Kidney (tissue), 14 donors: ENCODE data around the gene ITCH. TPM values are rescaled to one million over a fixed set of nuclear protein-coding genes. Genes with fewer than 3 reads are reported as not detected.

ENCODE experiments used
- DNase-seq, 5 donors: peaks; one replicate each; pipeline ENCODE4 v3.0.0-alpha.2; 2013 to 2020
- FAIRE-seq: peaks from 2 replicates; lab custom pipeline; 2012; peaks lifted over from hg19 to GRCh38; lab: Jason Lieb, UNC
- H3K27ac ChIP-seq, 2 donors: one replicate each; pipeline ENCODE4 v1.7.0; 2013; ENCODE audit warnings: low read depth in 2 of 2, low read length in 2 of 2, inconsistent platforms in 1 of 2
- H3K27me3 ChIP-seq: one replicate; pipeline ENCODE4 v1.7.1; 2013; ENCODE audit warnings: low read length, inconsistent platforms; ENCODE audit not compliant: control insufficient read depth, insufficient read depth
- H3K36me3 ChIP-seq, 3 donors: one replicate each; pipeline versions ENCODE4 v1.7.0 to v1.7.1; 2013; ENCODE audit warnings: low read length in 3 of 3, control low read depth in 1 of 3, inconsistent platforms in 1 of 3; ENCODE audit not compliant: insufficient read depth in 3 of 3, control insufficient read depth in 2 of 3
- H3K4me1 ChIP-seq, 3 donors: one replicate each; pipeline versions ENCODE4 v1.7.0 to v1.7.1; 2013; ENCODE audit warnings: low read length in 3 of 3, inconsistent platforms in 1 of 3, low read depth in 1 of 3; ENCODE audit not compliant: control insufficient read depth in 2 of 3, insufficient read depth in 2 of 3
- H3K4me3 ChIP-seq, 3 donors: one replicate each; pipeline versions ENCODE4 v1.7.0 to v1.8.1; 2013; ENCODE audit warnings: low read length in 3 of 3, control low read depth in 1 of 3, inconsistent platforms in 1 of 3
- H3K9ac ChIP-seq, 3 donors: one replicate each; pipeline versions ENCODE4 v1.7.0 to v1.7.1; 2013; ENCODE audit warnings: low read length in 3 of 3, control low read depth in 1 of 3, inconsistent platforms in 1 of 3
- H3K9me3 ChIP-seq, 3 donors: one replicate each; pipeline versions ENCODE4 v1.7.0 to v1.7.1; 2013; ENCODE audit warnings: low read length in 3 of 3, control low read depth in 1 of 3, inconsistent platforms in 1 of 3; ENCODE audit not compliant: control insufficient read depth in 2 of 3, insufficient read depth in 1 of 3
- intact Hi-C: fragments of 100-400 bp; cut with DNase I; formaldehyde crosslinking; loops from one replicate; pipeline ENCODE4 v1.11.1; 2022
- polyA plus RNA-seq: library from polyadenylated mRNA; stranded (reverse); fragments of 350-450 nt; fragmentation: Illumina TruSeq; extraction: RNeasy Lipid Tissue Mini Kit (QIAGEN cat#74804); gene quantifications from one replicate; pipeline ENCODE4 v1.2.3, GENCODE V29; 2014; ENCODE audit warnings: low read depth, low replicate concordance; ENCODE audit not compliant: insufficient read depth
- total RNA-seq: library from RNA; stranded (reverse); fragmentation: NEBNext Ultra II Directional; extraction: Animal tissue kit (Norgen Biotek cat#: 25700); gene quantifications from one replicate; pipeline ENCODE4 v1.2.1, GENCODE V29; 2021
- TF ChIP-seq, protein P1 (sequence below): IDR thresholded peaks from 3 replicates; pipeline ENCODE4 v1.5.1; 2012; ENCODE audit warnings: mild to moderate bottlenecking, moderate library complexity, borderline replicate concordance; ENCODE audit not compliant: insufficient read depth; ENCODE audit errors: extremely low read depth
- donor health status: control.
- donor health status: control.
- donor health status: control.
- donor health status: control.
- donor health status: control.
- donor health status: DM: yes; HTN: yes; CAD: no.
- donor health status: Normal renal cell carcinoma (clear cell type).

The ITCH gene
- total and polyA plus RNA-seq, 2 donors from 2014 or later = 10.1 to 63.1 TPM

DNA sequence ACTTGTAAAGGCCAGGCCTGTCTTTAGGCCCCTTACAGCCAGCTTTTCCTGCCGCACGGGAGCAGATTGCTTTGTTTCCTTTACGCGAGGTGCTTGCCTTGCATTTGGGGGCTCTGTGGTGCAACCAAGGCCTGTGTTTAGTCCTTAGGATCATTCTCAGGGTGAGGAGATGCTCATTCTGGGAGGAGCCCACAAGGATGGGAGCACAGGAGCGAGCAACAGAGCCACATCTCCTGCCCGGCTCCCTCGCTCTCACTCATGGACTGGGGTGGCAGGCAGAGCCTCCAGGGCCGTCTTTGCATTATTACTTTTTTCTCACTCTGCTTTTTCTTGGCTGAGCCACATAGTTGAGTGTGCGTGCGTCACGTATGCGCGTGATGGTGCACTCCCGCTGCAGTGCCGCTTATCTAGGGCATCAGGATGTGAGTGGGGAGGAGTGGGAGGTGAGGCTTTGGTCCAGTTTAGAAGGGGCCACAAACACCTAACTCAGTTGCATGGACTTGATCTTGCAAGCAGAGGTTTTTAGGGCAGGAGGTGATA lies 172.3 kb downstream of the ITCH start:
- Histone ChIP-seq H3K4me1 (peaks cover 0 to 3% (median 0%) of the 10 kb centered on the region in 3 donors), H3K4me3 (no peak overlapping the region), H3K27ac (no peak overlapping the region), H3K9me3 (no peaks in the 10 kb centered on the region), H3K9ac (no peak overlapping the region), H3K27me3 (no peaks in the 10 kb centered on the region), H3K36me3 (peaks cover 3 to 51% (median 34%) of the 10 kb centered on the region in 3 donors)
- TF ChIP-seq, protein P1, sequence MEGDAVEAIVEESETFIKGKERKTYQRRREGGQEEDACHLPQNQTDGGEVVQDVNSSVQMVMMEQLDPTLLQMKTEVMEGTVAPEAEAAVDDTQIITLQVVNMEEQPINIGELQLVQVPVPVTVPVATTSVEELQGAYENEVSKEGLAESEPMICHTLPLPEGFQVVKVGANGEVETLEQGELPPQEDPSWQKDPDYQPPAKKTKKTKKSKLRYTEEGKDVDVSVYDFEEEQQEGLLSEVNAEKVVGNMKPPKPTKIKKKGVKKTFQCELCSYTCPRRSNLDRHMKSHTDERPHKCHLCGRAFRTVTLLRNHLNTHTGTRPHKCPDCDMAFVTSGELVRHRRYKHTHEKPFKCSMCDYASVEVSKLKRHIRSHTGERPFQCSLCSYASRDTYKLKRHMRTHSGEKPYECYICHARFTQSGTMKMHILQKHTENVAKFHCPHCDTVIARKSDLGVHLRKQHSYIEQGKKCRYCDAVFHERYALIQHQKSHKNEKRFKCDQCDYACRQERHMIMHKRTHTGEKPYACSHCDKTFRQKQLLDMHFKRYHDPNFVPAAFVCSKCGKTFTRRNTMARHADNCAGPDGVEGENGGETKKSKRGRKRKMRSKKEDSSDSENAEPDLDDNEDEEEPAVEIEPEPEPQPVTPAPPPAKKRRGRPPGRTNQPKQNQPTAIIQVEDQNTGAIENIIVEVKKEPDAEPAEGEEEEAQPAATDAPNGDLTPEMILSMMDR = no peak
- intact Hi-C loops = no loop called here
- DNase-seq (no peak), FAIRE-seq (no peak)

DNA sequence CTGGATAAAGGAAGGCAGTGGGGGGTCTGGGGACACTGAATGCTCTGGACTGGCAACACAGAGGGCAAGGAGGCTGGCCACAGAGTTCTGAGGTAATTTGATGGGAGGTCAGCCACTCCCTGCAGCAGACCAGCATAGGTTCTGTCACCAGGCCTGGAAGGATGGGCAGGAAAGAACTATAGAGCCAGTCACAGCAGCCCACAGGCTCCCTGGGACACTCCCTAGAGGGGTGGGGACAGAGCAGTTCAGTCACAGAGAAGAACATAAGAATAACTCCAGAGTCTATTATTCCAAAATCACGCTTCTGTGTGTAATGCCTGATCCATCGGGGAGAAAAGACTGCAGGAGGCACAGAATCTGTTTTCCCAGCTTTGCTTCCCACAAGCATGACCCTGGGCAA lies 172.8 kb downstream of the ITCH start:
- DNase-seq = no peak
- intact Hi-C loops = no loop called here
- FAIRE-seq = no peak

DNA sequence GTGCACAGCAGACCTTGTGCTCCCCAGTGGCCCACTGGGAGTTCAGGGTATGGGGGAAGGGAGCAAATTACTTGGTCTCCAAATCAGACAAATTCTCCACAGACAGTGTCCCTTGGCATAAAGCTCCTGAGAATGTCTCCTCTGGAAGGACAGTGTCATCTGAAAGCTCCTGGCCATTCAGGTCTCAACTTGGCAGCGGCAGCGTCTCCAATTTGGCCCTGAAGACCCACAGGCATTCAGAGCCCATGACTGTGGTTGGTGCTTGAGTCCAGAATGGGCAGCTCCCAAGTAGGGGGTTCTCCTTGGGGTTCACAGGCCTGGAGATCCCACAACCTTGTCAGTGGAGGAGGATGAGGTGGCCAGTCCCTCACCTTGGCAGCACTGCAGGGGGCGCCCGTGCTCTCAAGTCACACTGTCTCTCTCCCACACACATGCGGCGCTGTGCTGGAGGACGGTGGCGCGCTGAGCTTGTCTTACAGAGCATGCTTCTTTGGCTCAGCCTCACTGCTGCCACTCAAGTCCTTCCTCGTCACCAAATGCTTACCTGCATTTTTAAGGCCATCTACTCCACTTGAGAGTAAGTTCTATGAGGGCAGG lies 173.8 kb downstream of the ITCH start:
- Histone ChIP-seq H3K4me1 (no peaks in the 10 kb centered on the region), H3K27ac (no peak overlapping the region), H3K9me3 (no peaks in the 10 kb centered on the region), H3K36me3 (peaks cover 3 to 56% (median 28%) of the 10 kb centered on the region in 3 donors), H3K9ac (no peak overlapping the region), H3K4me3 (no peak overlapping the region), H3K27me3 (no peaks in the 10 kb centered on the region)
- TF ChIP-seq, protein P1 = peak; percentile 31
- DNase-seq (peak in 3 of 5 donors; percentile 42 to 56 (median 46)), FAIRE-seq (no peak)
- intact Hi-C loops = no loop called here

More for the DNA sequence above, 172.8 kb downstream of the ITCH start:
- no peak overlapping the region for H3K9ac ChIP-seq
- H3K4me3 ChIP-seq = no peak overlapping the region
- peaks cover 0 to 3% (median 0%) of the 10 kb centered on the region in 3 donors for H3K4me1 ChIP-seq
- no peaks in the 10 kb centered on the region for H3K9me3 ChIP-seq
- H3K27ac ChIP-seq = no peak overlapping the region
- H3K36me3 ChIP-seq = peaks cover 3 to 50% (median 31%) of the 10 kb centered on the region in 3 donors
- H3K27me3 ChIP-seq = no peaks in the 10 kb centered on the region
- TF ChIP-seq, protein P1 = no peak
